ENCODE measurements around the gene RAB11FIP2.

- TF ChIP-seq CTCF (IDR thresholded peaks at IDR 0.05) = no peak
- TF ChIP-seq POLR2AphosphoS5 (IDR thresholded peaks at IDR 0.05) = no peak
- TF ChIP-seq EP300 (IDR thresholded peaks at IDR 0.05; ENCODE audit: low read depth) = no peak
- TF ChIP-seq POLR2A (IDR thresholded peaks at IDR 0.05) = no peak
Measured at GRCh38 chr10:118062798-118063238, 16.1 kb upstream of the RAB11FIP2 start.

All from transverse colon (tissue), 4 donors.